Stimulated activated naive B cell treated with anti-CD40 and anti-IgM and Interleukin-4, amounts not matched to agents 10 μg/mL and 1 μg/mL and 100 μg/mL, for 72 hours (primary cell): Measurements from ENCODE around the gene C17orf58.
"Not testable (repeated sequence)": the region's sequence is repeated elsewhere in the genome, so short reads cannot be mapped to it uniquely, and the experiment has no call there.

Experiments used
- ATAC-seq, 2 donors: fragments of 150-1000 bp; cut with Tn5 transposase; replicated peaks; 2 replicates each; pipeline ENCODE4 v1.10.0; 2021; ENCODE audit warnings: moderate library complexity in 1 of 2
- DNase-seq: peaks from one replicate; pipeline ENCODE4 v3.0.0; 2021
- H3K27ac Mint-ChIP-seq: one replicate; pipeline ENCODE4 v1.8.0; 2022; ENCODE audit warnings: mild to moderate bottlenecking, mixed read lengths
- H3K27me3 Mint-ChIP-seq, 2 donors: one replicate each; pipeline ENCODE4 v1.8.0; 2022; ENCODE audit warnings: mixed read lengths in 2 of 2
- H3K36me3 Mint-ChIP-seq, 2 donors: one replicate each; pipeline ENCODE4 v1.8.0; 2022; ENCODE audit warnings: mixed read lengths in 2 of 2, mild to moderate bottlenecking in 1 of 2
- H3K4me1 Mint-ChIP-seq, 2 donors: one replicate each; pipeline ENCODE4 v1.8.0; 2022; ENCODE audit warnings: mixed read lengths in 2 of 2, mild to moderate bottlenecking in 1 of 2
- H3K4me3 Mint-ChIP-seq, 2 donors: one replicate each; pipeline ENCODE4 v1.8.0; 2022; ENCODE audit warnings: mild to moderate bottlenecking in 2 of 2, mixed read lengths in 2 of 2, moderate library complexity in 1 of 2
- H3K9me3 Mint-ChIP-seq, 2 donors: one replicate each; pipeline ENCODE4 v1.8.0; 2022; ENCODE audit warnings: mixed read lengths in 2 of 2, mild to moderate bottlenecking in 1 of 2

C17orf58 gene

GRCh38 chr17:67996301-67997171 is at the start of gene C17orf58:
Gene C17orf58 (minus strand): TSS chr17:67996469. CDS start chr17:67996198, 271 bp downstream.
- peak in 1 of 2 donors; percentile 5 for ATAC-seq
- not testable (repeated sequence) for H3K36me3 Mint-ChIP-seq, H3K9me3 Mint-ChIP-seq, DNase-seq
- peak within 1 kb of the TSS; percentile 82 for H3K27ac Mint-ChIP-seq
- peak within 1 kb of the TSS; percentile 82 to 97 for H3K4me3 Mint-ChIP-seq
- peaks cover 23 to 40% of the 10 kb centered on the region in 2 donors for H3K4me1 Mint-ChIP-seq
- H3K27me3 Mint-ChIP-seq, result peaks cover 8 to 22% of the 10 kb centered on the region in 2 donors

DNA sequence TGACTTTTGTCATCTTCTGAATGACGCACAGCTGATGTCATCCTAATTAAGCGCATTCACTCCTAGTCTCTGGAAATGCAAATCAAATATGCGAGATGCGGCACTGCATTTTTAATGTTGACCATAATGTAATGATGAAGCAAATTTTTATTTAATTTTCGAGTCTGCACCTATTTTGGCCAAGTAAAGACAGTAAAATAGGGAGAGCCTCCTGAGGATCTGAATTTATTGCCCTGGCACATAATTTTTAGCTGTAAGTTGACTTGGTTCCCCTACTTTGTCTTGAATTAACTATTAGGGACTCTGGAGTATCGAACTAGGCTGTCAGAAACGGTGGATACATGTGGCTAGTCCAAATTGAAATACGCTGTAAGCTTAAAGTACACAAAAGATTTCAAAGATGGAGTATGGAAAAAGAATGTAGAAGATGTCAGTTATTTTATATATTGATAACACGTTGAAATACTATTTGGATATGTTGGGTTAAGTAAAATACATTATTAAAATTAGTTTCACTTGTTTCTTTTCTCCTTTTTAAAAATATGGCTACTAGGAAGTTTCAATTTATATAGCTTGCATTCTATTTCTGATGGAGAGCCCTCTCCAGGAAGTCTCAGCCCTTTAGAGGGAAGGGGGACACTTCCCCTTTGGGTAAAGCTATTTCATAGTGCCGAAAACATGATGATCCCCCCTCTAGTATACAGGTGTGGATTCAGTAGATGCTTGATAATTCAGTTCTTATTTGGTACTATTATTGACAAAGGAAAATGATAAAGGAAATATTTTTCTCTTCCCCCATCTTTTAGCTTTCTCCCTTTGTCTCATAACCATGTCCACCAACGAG is 40.3 kb upstream of the C17orf58 start:
- H3K36me3 Mint-ChIP-seq, result peaks cover 15 to 26% of the 10 kb centered on the region in 2 donors
- no peak for ATAC-seq
- H3K27ac Mint-ChIP-seq, result peak overlapping the region; percentile 92
- H3K27me3 Mint-ChIP-seq, result no peaks in the 10 kb centered on the region
- DNase-seq, result no peak
- no peaks in the 10 kb centered on the region for H3K9me3 Mint-ChIP-seq
- H3K4me3 Mint-ChIP-seq, result peak overlapping the region; percentile 91 to 92
- H3K4me1 Mint-ChIP-seq, result peaks cover 5 to 10% of the 10 kb centered on the region in 2 donors

DNA sequence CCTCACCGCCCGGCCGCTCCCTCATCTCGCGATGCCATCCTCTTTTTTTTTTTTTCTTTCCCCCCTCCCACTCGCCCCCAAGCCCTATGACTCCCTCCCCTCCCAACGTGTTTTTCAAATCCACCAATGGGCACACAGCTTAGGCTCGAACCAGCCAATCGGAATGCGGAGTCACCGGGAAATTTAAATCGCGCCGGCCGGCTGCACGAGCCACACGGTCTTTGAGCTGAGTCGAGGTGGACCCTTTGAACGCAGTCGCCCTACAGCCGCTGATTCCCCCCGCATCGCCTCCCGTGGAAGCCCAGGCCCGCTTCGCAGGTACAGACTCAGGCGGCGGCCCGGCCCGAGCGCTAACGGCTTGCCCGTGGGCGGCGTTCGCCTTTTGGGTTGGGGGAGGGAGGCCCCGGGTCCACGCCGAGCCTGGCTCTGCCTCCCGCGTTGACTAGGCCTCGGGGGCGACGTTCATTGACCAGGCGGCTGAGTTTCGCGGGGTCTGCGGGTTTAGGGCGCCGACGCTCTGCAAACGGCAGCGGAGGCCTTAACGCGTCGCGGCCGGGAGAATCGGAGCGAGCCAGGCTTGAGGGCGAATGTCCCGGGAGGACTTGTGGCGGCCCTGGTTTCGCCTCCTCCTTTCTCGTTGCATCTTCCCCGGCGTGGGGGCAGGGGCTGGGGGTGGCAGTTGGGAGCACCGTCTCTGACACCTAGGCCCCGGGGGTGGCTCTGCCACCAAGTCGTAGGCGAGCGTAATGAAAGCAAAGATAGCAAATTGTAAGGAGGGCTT is 39.4 kb upstream of the C17orf58 start, which contains the start of gene KPNA2:
Gene KPNA2 (plus strand): TSS at position 213 of the 781 bp plus-strand sequence. CDS start 1,398 bp downstream, outside the sequence.
- H3K4me1 Mint-ChIP-seq, result peaks cover 5 to 10% of the 10 kb centered on the region in 2 donors
- H3K4me3 Mint-ChIP-seq, result peak within 1 kb of the TSS; percentile 91 to 92
- no peaks in the 10 kb centered on the region for H3K9me3 Mint-ChIP-seq
- peaks cover 11 to 21% of the 10 kb centered on the region in 2 donors for H3K36me3 Mint-ChIP-seq
- DNase-seq (peak; percentile 91), ATAC-seq (peak; percentile 93 to 96)
- H3K27ac Mint-ChIP-seq, result peak within 1 kb of the TSS; percentile 92
- H3K27me3 Mint-ChIP-seq, result no peaks in the 10 kb centered on the region

DNA sequence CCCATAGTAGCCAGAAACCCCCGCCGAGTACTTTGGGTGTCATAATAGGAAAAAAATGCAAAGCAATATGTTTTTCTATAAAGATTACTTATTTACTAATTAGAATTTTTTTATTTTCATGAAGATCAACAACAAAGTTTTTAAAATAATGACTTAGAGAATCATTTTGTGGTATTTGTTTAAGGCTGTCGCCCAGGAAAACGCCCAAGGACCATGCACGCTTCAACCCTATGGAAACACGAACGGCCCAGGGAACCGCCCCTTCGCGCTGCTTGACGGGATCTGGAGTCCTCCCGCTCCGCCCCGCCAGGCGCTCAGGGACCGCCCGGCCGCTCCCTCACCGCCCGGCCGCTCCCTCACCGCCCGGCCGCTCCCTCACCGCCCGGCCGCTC is 38.9 kb upstream of the C17orf58 start:
- DNase-seq (peak; percentile 86), ATAC-seq (peak; percentile 89)
- peaks cover 11 to 17% of the 10 kb centered on the region in 2 donors for H3K36me3 Mint-ChIP-seq
- H3K4me1 Mint-ChIP-seq, result peaks cover 5 to 10% of the 10 kb centered on the region in 2 donors
- H3K4me3 Mint-ChIP-seq, result peak overlapping the region; percentile 91 to 92
- H3K27ac Mint-ChIP-seq, result peak overlapping the region; percentile 92
- no peaks in the 10 kb centered on the region for H3K9me3 Mint-ChIP-seq
- no peaks in the 10 kb centered on the region for H3K27me3 Mint-ChIP-seq

DNA sequence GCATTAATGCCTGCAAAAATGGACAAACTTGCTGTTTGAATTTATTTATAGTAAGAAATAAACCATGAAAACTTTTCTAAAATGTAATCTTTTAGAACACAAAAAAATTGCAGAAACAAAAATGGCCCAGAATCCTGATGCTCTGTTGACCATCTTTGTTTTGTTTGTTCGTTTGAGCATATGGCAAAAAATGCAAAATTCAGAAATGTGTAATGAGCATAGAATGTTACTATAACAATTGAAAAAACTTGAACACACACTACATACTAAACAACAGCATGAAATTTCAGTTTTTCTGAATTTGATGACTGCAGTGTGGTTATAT is 38.1 kb upstream of the C17orf58 start:
- DNase-seq (no peak), ATAC-seq (no peak)
- H3K9me3 Mint-ChIP-seq, result no peaks in the 10 kb centered on the region
- no peaks in the 10 kb centered on the region for H3K27me3 Mint-ChIP-seq
- peaks cover 5 to 10% of the 10 kb centered on the region in 2 donors for H3K4me1 Mint-ChIP-seq
- H3K36me3 Mint-ChIP-seq, result peaks cover 10 to 15% of the 10 kb centered on the region in 2 donors
- no peak overlapping the region for H3K4me3 Mint-ChIP-seq
- no peak overlapping the region for H3K27ac Mint-ChIP-seq

GRCh38 chr17:68033636-68034451 is 37.6 kb upstream of the C17orf58 start:
- no peak for DNase-seq
- Mint-ChIP-seq H3K9me3 (no peaks in the 10 kb centered on the region), H3K27me3 (no peaks in the 10 kb centered on the region), H3K27ac (no peak overlapping the region), H3K36me3 (peaks cover 10 to 12% of the 10 kb centered on the region in 2 donors), H3K4me1 (peaks cover 5 to 10% of the 10 kb centered on the region in 2 donors), H3K4me3 (no peak overlapping the region)
- no peak for ATAC-seq

DNA sequence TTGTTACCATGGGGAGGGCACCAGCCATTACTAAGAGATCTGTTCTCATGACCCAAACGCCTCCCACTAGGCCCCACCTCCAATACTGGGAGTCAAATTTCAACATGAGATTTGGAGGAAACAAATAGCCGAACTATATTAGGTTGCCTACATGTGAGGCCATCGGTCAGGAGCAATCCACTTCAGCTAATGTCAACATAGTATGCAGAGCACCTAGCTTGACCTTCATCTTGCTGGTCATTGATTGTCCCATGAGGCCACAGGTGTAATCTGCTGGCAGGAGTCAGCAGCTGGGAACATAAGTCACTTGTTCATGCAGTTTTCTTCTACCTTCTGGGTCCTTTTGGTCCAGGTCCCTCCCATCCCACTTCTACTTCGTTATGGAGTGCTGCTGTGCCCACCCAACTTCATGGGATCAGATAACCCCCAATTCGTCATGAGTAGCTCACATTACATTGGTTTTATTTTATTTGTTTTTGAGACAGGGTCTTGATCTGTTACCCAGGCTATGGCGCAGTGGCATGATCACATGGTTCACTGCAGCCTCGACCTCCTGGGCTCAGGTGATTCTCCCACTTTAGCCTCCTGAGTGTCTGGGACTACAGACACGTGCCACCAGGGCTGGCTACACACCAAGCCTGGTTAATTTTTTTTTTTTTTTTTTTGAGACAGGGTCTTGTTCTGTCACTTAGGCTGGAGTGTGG is 33.4 kb upstream of the C17orf58 start:
- Mint-ChIP-seq H3K27me3 (no peaks in the 10 kb centered on the region), H3K36me3 (no peaks in the 10 kb centered on the region), H3K4me1 (no peaks in the 10 kb centered on the region), H3K4me3 (no peak overlapping the region), H3K9me3 (no peaks in the 10 kb centered on the region), H3K27ac (no peak overlapping the region)
- ATAC-seq (no peak), DNase-seq (no peak)

DNA sequence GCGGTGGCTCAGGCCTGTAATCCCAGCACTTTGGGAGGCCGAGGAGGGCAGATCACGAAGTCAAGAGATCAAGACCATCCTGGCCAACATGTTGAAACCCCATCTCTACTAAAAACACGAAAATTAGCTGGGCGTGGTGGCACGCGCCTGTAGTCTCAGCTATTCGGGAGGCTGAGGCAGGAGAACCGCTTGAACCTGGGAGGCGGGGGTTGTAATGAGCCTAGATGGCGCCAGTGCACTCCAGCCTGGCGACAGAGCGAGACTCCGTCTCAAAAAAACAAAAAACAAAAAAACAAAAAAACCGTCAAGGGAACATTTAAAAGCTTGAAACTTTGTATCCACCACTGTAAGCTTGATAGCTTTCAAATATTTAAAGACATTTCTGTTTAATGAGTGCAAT is 26.3 kb upstream of the C17orf58 start:
- not testable (repeated sequence) for H3K27ac Mint-ChIP-seq, H3K4me3 Mint-ChIP-seq, ATAC-seq, DNase-seq, H3K27me3 Mint-ChIP-seq, H3K36me3 Mint-ChIP-seq, H3K9me3 Mint-ChIP-seq
- H3K4me1 Mint-ChIP-seq, result peaks cover 9 to 14% of the 10 kb centered on the region in 2 donors

DNA sequence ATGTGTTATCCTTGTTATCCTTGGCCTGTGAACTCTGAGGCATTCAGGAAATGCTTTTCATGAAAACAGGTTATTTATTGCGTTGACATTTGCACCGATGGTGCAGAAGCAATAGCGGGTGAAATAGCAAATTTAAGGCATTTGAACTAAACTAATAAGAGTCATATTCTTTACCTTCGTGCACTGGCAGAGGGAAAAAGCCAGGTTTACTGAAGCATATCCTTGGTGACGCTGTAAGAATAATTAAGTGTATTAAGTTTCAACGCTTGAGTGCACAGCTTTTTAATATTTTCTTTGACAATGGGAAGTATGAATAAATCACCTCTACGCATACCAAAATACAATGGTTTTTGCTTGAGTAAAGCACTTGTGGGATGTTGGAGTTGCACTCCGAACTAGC is 25.7 kb upstream of the C17orf58 start:
- no peak overlapping the region for H3K27ac Mint-ChIP-seq
- peaks cover 9 to 14% of the 10 kb centered on the region in 2 donors for H3K4me1 Mint-ChIP-seq
- DNase-seq, result no peak
- H3K36me3 Mint-ChIP-seq, result peaks cover 3 to 10% of the 10 kb centered on the region in 2 donors
- H3K4me3 Mint-ChIP-seq, result no peak overlapping the region
- H3K27me3 Mint-ChIP-seq, result peaks cover 5 to 7% of the 10 kb centered on the region in 2 donors
- H3K9me3 Mint-ChIP-seq, result peaks cover 0 to 3% of the 10 kb centered on the region in 2 donors
- no peak for ATAC-seq

GRCh38 chr17:68020791-68021190 is 24.5 kb upstream of the C17orf58 start:
- not testable (repeated sequence) for DNase-seq, H3K27me3 Mint-ChIP-seq, ATAC-seq, H3K36me3 Mint-ChIP-seq, H3K9me3 Mint-ChIP-seq
- Mint-ChIP-seq H3K4me3 (peak overlapping the region; percentile 88), H3K27ac (peak overlapping the region; percentile 100), H3K4me1 (peaks cover 9 to 14% of the 10 kb centered on the region in 2 donors)

DNA sequence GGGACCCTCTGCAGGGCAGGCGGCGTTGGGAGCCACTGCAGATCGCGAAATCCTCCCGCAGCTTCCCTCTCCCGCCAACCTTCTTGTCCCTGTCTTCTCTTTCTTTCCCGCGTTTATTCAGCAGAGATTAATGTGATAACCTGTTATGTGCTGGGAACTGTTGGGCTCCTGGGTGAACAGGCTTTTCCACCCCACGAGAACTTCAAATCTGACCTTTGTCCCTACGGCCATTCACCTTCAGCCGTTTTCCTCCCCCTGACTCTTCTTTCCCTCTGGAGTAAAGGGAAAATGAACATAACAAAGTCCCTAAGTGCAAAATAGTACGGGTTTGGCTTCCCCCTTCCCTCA is 24.1 kb upstream of the C17orf58 start:
- Mint-ChIP-seq H3K36me3 (peaks cover 3 to 10% of the 10 kb centered on the region in 2 donors), H3K4me3 (peak overlapping the region; percentile 88), H3K4me1 (peaks cover 12 to 14% of the 10 kb centered on the region in 2 donors), H3K27me3 (peaks cover 5 to 7% of the 10 kb centered on the region in 2 donors), H3K9me3 (peaks cover 0 to 3% of the 10 kb centered on the region in 2 donors), H3K27ac (peak overlapping the region; percentile 100)
- ATAC-seq, result peak in 1 of 2 donors; percentile 8
- peak; percentile 4 for DNase-seq

DNA sequence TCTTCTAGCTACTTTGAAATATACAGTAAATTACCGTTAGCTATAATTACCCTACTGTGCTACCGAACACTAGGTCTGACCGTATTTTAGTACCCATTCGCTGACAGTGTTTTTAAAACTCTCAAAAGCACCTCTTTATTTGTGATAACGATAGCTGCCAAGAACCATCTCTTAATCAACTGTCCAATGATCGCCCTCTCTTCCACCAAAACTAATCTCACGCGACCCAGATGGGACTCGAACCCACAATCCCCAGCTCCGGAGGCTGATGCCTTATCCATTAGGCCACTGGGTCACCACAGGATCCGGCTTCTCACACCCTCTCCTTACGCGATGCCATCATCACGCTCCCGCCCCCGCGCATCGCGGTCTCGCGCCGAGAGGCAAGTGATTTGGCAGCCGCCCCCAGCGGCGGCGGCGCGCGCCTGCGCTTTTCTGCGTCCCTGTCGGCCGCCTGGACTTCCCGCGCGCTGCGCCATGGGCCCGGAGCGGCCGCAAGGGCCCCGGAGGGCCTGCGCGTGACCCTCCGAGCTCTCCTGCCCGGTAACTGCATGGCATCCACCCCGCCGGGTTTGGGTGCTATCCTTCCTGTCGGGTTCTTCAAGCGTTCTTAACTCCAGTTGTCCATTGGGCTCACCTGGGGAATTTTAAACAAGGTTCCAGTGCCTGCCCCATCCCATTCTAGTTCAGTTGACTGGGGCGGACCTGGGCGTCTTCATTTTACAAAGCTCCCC is 23.6 kb upstream of the C17orf58 start:
- Mint-ChIP-seq H3K4me3 (peak overlapping the region; percentile 88), H3K4me1 (peaks cover 12 to 14% of the 10 kb centered on the region in 2 donors), H3K36me3 (peaks cover 3 to 10% of the 10 kb centered on the region in 2 donors), H3K9me3 (peaks cover 0 to 3% of the 10 kb centered on the region in 2 donors), H3K27ac (peak overlapping the region; percentile 100), H3K27me3 (peaks cover 5 to 7% of the 10 kb centered on the region in 2 donors)
- DNase-seq (peak; percentile 99), ATAC-seq (peak; percentile 94 to 96)
